ENCODE measurements around the gene LAMA3. TPM values are rescaled to one million over a fixed set of nuclear protein-coding genes. Genes with fewer than 3 reads are reported as not detected.

The LAMA3 gene
- total RNA-seq, 1 donor from 2014 or later: 69.8 TPM

DNA sequence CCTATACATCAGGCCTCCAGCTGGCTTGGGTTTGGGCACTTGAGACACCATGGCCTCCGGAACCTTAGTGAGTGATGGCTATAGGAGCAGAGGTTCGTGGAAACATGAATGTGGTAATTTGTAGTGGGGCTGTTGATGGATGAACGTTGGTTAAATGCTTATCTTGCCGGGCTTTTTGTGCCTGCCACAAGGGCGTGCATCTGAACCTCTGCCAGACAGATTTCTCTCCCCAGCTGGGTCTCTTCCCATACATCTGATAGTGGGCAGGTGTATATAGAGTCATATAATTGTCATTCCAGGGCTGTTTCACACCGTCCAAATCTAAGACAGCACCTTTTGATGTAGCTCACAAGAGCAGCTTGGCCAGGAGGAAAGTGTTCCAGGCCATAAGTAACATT, 14.7 kb downstream of the LAMA3 start:
- no peak overlapping the region for H3K4me3 ChIP-seq (ENCODE audit: low read depth, low read length)
- DNase-seq (ENCODE audit: low read depth): no peak
- TF ChIP-seq CTCF (conservative IDR thresholded peaks at IDR 0.05; ENCODE audit: low read depth, low read length): no peak

DNA sequence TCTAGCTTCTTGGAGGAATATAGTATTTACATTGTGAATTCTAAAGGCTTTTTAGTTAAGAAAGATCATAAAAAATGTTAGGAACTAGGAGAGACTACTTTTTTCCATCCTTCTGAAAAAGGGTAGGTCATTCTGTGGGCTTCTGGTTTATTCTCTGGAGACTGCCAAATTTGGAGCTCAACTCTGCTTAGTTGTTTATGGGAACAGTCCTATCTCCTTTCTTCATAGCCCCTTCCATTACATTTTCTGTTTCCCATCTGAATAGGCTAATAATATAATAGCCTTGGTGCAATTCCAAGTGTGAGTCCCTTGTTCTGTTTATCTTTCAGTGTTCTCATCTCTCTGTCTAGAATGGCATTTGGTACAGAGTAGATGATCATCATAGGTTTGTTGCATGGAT, 15.6 kb downstream of the LAMA3 start:
- DNase-seq (ENCODE audit: low read depth): no peak
- no peak for TF ChIP-seq CTCF (conservative IDR thresholded peaks at IDR 0.05; ENCODE audit: low read depth, low read length)
- H3K4me3 ChIP-seq (ENCODE audit: low read depth, low read length): no peak overlapping the region

DNA sequence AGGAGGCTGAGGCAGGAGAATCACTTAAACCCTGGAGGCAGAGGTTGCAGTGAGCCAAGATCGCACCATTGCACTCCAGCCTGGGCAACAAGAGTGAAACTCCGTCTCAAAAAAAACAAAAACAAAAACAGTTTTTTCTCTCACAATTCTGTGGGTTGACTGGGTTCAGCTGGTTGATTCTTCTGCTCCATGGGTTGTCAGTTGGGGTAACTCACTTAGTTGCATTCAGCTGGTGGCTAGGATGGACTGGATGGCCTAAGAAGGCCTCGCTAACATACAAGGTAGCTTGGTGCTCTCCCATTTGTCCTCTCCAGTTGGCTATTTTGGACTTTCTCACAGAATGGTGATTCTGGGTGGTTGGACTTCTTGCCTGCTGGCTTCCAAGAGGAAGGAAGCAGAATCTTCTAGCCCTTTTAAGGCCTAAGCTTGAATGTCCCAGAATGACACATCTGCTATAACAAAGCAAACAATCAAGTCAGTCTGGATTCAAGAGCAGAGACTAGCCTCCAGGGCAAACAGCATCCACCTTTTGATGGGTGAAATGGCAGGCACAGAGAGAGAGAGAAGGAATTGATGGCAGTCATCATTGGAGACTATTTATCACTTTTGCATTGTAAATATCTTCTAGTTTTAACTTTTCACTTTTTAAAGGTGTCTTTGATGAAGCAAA, 17.9 kb downstream of the LAMA3 start:
- DNase-seq (ENCODE audit: low read depth): no peak
- no peak for TF ChIP-seq CTCF (conservative IDR thresholded peaks at IDR 0.05; ENCODE audit: low read depth, low read length)
- H3K4me3 ChIP-seq (ENCODE audit: low read depth, low read length): no peak overlapping the region

GRCh38 chr18:23710068-23710527, 20.8 kb downstream of the LAMA3 start:
- no peak for DNase-seq (ENCODE audit: low read depth)
- no peak overlapping the region for H3K4me3 ChIP-seq (ENCODE audit: low read depth, low read length)
- no peak for TF ChIP-seq CTCF (conservative IDR thresholded peaks at IDR 0.05; ENCODE audit: low read depth, low read length)

DNA sequence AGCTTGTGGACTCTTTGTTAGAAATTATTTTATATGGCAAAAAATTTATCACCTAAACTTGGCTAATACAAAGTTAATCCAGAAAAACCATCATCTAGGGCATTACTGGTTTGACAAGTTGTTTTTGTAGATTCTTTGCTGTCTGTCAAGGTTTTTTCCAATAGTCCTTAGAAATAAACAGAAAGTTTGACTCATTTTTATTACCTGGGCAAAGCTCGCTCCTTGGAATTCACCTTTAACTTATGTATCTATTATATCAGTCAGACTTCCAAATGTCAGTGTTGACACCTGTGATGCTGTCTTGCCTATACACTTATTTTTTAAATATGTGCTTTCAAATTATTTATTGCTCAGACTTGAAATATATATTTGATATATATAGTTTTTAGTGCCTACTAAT, 21.7 kb downstream of the LAMA3 start:
- no peak for DNase-seq (ENCODE audit: low read depth)
- no peak overlapping the region for H3K4me3 ChIP-seq (ENCODE audit: low read depth, low read length)

DNA sequence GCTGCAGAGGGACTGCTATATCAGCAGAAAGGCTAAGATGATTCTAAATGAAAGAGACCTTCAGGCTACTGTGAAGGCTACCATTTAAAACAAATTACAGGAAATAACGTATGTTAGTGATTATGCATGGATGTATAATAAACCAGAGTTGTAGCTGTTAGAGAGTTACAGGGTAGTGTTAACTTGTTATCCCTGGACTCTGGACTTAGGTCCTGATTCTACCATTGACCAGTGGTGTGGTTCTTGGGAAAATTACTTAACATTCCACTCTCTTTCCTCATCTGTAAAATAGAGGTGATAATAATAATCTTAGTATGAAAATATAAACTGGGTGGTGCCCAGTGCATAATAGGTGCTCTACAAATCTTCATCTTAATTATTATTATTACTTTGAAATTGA, 22.2 kb downstream of the LAMA3 start:
- DNase-seq (ENCODE audit: low read depth): no peak
- TF ChIP-seq CTCF (conservative IDR thresholded peaks at IDR 0.05; ENCODE audit: low read depth, low read length): no peak
- no peak overlapping the region for H3K4me3 ChIP-seq (ENCODE audit: low read depth, low read length)

More for the DNA sequence above, 21.7 kb downstream of the LAMA3 start:
- TF ChIP-seq CTCF (conservative IDR thresholded peaks at IDR 0.05; ENCODE audit: low read depth, low read length): no peak

DNA sequence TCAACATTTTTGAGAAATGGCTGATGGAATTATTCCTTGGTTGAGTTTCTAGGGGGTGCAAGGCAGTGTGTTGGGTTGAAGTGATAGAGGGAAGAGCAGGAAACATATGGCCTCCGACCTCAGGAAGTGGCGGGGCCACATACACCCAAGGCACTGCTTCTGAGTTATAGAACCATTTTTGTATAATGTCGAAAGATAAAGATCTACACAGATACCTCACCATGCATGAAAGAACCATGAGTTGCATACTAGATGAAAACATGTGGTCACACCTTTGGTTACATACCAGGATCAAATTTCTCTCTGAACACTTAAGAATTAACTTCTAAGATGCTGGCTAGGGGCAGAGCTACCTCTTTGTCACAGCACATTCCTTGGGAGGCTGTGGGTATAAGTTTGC, 23.2 kb downstream of the LAMA3 start:
- DNase-seq (ENCODE audit: low read depth): no peak
- no peak for TF ChIP-seq CTCF (conservative IDR thresholded peaks at IDR 0.05; ENCODE audit: low read depth, low read length)
- no peak overlapping the region for H3K4me3 ChIP-seq (ENCODE audit: low read depth, low read length)
